ENCODE measurements around the gene ADGRB3. TPM values are rescaled to one million over a fixed set of nuclear protein-coding genes. Genes with fewer than 3 reads are reported as not detected.

ADGRB3 gene
- total and polyA plus RNA-seq, 2 donors (not counting 3 experiments of a cell fraction or from before 2014, with no cell fraction given): not detected

GRCh38 chr6:68990317-68990716 is 355.2 kb downstream of the ADGRB3 start:
- Histone ChIP-seq H3K4me2 (ENCODE audit: insufficient read depth, low read length) (no peak overlapping the region), H3K4me3 (replicated peaks in 1 of 3; ENCODE audit: insufficient read depth in 1 of 3, low read depth in 1 of 3, low read length in 3 of 3) (no peak overlapping the region), H3K79me2 (ENCODE audit: control insufficient read depth, insufficient read depth, low read length) (no peaks in the 10 kb centered on the region), H3K4me1 (ENCODE audit: control insufficient read depth, extremely low read depth, insufficient read depth, low read length) (no peaks in the 10 kb centered on the region), H3K9ac (replicated peaks; ENCODE audit: extremely low read depth, insufficient read depth, low read length) (no peak overlapping the region), H3K36me3 (ENCODE audit: control insufficient read depth in 2 of 2, extremely low read depth in 1 of 2, insufficient read depth in 2 of 2, low read length in 2 of 2) (no peaks in the 10 kb centered on the region), H2AFZ (ENCODE audit: low read depth, low read length) (no peak overlapping the region), H4K20me1 (replicated peaks; ENCODE audit: control insufficient read depth, extremely low read depth, insufficient read depth, low read length) (no peaks in the 10 kb centered on the region), H3K27me3 (ENCODE audit: control insufficient read depth in 2 of 2, insufficient read depth in 2 of 2, low read length in 2 of 2) (no peaks in the 10 kb centered on the region), H3K9me3 (replicated peaks; ENCODE audit: control insufficient read depth, insufficient read depth, low read length) (no peaks in the 10 kb centered on the region), H3K9me1 (replicated peaks; ENCODE audit: control insufficient read depth, extremely low read depth, insufficient read depth, low read length) (no peaks in the 10 kb centered on the region), H3K27ac (ENCODE audit: insufficient read depth, low read depth, low read length) (no peak overlapping the region)
- intact Hi-C loops (cut with micrococcal nuclease): no loop called here
- CTCF ChIA-PET: no interaction called here
- no peak for TF ChIP-seq JUN (IDR thresholded peaks at IDR 0.05; ENCODE audit: borderline replicate concordance, insufficient read depth, insufficient read length, low read depth)
- TF ChIP-seq FOS (IDR thresholded peaks at IDR 0.05; ENCODE audit: borderline replicate concordance, insufficient read depth, low read length): no peak
- TF ChIP-seq, protein P1, sequence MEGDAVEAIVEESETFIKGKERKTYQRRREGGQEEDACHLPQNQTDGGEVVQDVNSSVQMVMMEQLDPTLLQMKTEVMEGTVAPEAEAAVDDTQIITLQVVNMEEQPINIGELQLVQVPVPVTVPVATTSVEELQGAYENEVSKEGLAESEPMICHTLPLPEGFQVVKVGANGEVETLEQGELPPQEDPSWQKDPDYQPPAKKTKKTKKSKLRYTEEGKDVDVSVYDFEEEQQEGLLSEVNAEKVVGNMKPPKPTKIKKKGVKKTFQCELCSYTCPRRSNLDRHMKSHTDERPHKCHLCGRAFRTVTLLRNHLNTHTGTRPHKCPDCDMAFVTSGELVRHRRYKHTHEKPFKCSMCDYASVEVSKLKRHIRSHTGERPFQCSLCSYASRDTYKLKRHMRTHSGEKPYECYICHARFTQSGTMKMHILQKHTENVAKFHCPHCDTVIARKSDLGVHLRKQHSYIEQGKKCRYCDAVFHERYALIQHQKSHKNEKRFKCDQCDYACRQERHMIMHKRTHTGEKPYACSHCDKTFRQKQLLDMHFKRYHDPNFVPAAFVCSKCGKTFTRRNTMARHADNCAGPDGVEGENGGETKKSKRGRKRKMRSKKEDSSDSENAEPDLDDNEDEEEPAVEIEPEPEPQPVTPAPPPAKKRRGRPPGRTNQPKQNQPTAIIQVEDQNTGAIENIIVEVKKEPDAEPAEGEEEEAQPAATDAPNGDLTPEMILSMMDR (IDR thresholded peaks at IDR 0.05; ENCODE audit: extremely low read depth in 1 of 2, insufficient read depth in 1 of 2, low read depth in 1 of 2, low read length in 2 of 2): no peak
- TF ChIP-seq EZH2 (IDR thresholded peaks at IDR 0.05; ENCODE audit: borderline replicate concordance, low read depth, low read length, severe bottlenecking): no peak
- no peak for TF ChIP-seq POLR2AphosphoS5 (IDR thresholded peaks at IDR 0.05; ENCODE audit: insufficient read depth, low read depth, low read length)
- no peak for TF ChIP-seq GATA2 (IDR thresholded peaks at IDR 0.05; ENCODE audit: insufficient read depth, insufficient read length, low read depth, low read length)
- TF ChIP-seq MYC (IDR thresholded peaks at IDR 0.05; ENCODE audit: low read depth, low read length): no peak
- no peak for TF ChIP-seq MAX (IDR thresholded peaks at IDR 0.05; ENCODE audit: insufficient read depth, insufficient read length)
- no peak for TF ChIP-seq POLR2A (IDR thresholded peaks at IDR 0.05; ENCODE audit: low read depth, low read length)
- FAIRE-seq (no peak), DNase-seq (ENCODE audit: low read depth, low spot score) (no peak)
- dilution Hi-C loops (cut with MboI; ENCODE audit: extremely low pct_ligation_motif_present, low sequenced_read_pairs): no loop called here
- no TSS peak for BruUV-seq (replicated peaks)
- POLR2A ChIA-PET: no interaction called here
